Activated naive CD4-positive, alpha-beta T cell treated with anti-CD3 and anti-CD28 coated beads for 36 hours (primary cell): Measurements from ENCODE around the gene VSIG10L. TPM values are rescaled to one million over a fixed set of nuclear protein-coding genes. Genes with fewer than 3 reads are reported as not detected.

ENCODE experiments used
- CTCF ChIA-PET: fragments of 350-600 bp; sonication (Branson Sonifier 250); formaldehyde crosslinking; loops from one replicate; lab custom pipeline; 2021; ENCODE audit warnings: antibody characterized with exemption; lab: Charles Lee
- DNase-seq: peaks from one replicate; pipeline ENCODE4 v3.0.0-alpha.2; 2020
- H3K27ac Mint-ChIP-seq: one replicate; pipeline ENCODE4 v1.8.0; 2021; ENCODE audit warnings: mild to moderate bottlenecking, mixed read lengths
- H3K27me3 Mint-ChIP-seq: one replicate; pipeline ENCODE4 v1.8.0; 2021; ENCODE audit warnings: low read depth, mixed read lengths
- H3K36me3 Mint-ChIP-seq: one replicate; pipeline ENCODE4 v1.8.0; 2021; ENCODE audit warnings: low read depth, mixed read lengths
- H3K4me1 Mint-ChIP-seq: one replicate; pipeline ENCODE4 v1.8.0; 2021; ENCODE audit warnings: low read depth, mixed read lengths
- H3K4me3 Mint-ChIP-seq: one replicate; pipeline ENCODE4 v1.8.0; 2021; ENCODE audit warnings: mild to moderate bottlenecking, moderate library complexity, mixed read lengths
- H3K9me3 Mint-ChIP-seq: one replicate; pipeline ENCODE4 v1.8.0; 2021; ENCODE audit warnings: mixed read lengths
- intact Hi-C: fragments of 100-400 bp; cut with micrococcal nuclease; formaldehyde crosslinking; loops from one replicate; pipeline ENCODE4 v1.15.1; 2023
- total RNA-seq, 2 experiments: library from RNA; stranded (reverse); gene quantifications; one replicate each; pipeline ENCODE4 v1.2.3, GENCODE V29; 2021

The VSIG10L gene
- total RNA-seq, 2 experiments from 2014 or later: 1.4 to 1.5 TPM

GRCh38 chr19:51317968-51318367 lies 24.0 kb downstream of the VSIG10L start:
- Mint-ChIP-seq H3K4me1 (no peaks in the 10 kb centered on the region), H3K4me3 (no peak overlapping the region), H3K27ac (no peak overlapping the region), H3K36me3 (no peaks in the 10 kb centered on the region), H3K9me3 (no peaks in the 10 kb centered on the region), H3K27me3 (peaks cover 23% of the 10 kb centered on the region)
- intact Hi-C loops: no loop called here
- CTCF ChIA-PET: no interaction called here
- DNase-seq: no peak

DNA sequence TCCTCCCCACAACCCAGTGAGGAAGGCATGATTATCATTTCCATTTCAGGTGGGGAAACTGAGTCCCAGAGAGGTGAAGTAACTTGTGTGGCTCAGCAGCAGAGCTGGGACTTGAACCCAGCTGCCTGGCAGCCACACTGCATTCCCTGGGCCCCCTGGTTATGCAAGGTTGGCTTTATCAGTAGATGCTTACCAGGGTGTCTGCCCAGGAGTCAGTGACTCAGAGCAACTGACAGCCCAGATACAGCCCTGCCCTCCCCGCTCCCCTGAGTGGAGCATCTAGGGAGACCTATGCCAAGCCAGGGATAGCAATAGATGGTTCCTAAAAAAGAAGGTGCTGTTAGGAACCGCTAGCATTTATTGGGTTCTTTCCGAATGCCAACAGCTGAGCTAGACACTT lies 24.6 kb downstream of the VSIG10L start:
- Mint-ChIP-seq H3K9me3 (no peaks in the 10 kb centered on the region), H3K36me3 (no peaks in the 10 kb centered on the region), H3K4me3 (no peak overlapping the region), H3K27ac (no peak overlapping the region), H3K27me3 (peaks cover 26% of the 10 kb centered on the region), H3K4me1 (no peaks in the 10 kb centered on the region)
- intact Hi-C loops: no loop called here
- no peak for DNase-seq
- CTCF ChIA-PET: no interaction called here

DNA sequence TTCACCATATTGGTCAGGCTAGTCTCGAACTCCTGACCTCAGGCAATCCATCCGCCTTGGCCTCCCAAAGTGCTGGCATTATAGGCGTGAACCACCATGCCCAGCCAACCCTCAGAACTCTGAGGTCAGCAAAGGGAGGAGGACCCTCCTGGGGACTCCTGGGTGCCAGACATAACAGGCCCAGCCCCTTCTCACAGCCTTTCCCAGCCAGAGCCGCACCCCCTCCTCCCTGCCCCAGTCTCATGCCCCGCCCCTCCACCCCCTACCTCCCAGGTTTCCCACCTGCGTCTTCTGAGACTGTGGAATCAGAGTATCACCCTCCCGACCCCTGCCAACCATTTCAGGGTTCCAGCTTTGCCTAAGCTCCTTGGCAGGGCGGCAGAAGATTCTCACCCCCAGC lies 25.3 kb downstream of the VSIG10L start:
- Mint-ChIP-seq H3K9me3 (no peaks in the 10 kb centered on the region), H3K27me3 (peaks cover 29% of the 10 kb centered on the region), H3K27ac (no peak overlapping the region), H3K4me3 (no peak overlapping the region), H3K4me1 (no peaks in the 10 kb centered on the region), H3K36me3 (no peaks in the 10 kb centered on the region)
- intact Hi-C loops: no loop called here
- CTCF ChIA-PET: no interaction called here
- no peak for DNase-seq

GRCh38 chr19:51311351-51312257 lies 30.3 kb downstream of the VSIG10L start, which contains the start of gene IGLON5:
Gene IGLON5 (plus strand): TSS chr19:51311644. CDS start chr19:51311848, 204 bp downstream.
- DNase-seq: no peak
- no peak within 1 kb of the TSS for H3K4me3 Mint-ChIP-seq
- peaks cover 52% of the 10 kb centered on the region for H3K27me3 Mint-ChIP-seq
- H3K4me1 Mint-ChIP-seq: no peaks in the 10 kb centered on the region
- intact Hi-C loops: no loop called here
- H3K36me3 Mint-ChIP-seq: peaks cover 2% of the 10 kb centered on the region
- CTCF ChIA-PET: no interaction called here
- no peak within 1 kb of the TSS for H3K27ac Mint-ChIP-seq
- peaks cover 9% of the 10 kb centered on the region for H3K9me3 Mint-ChIP-seq

DNA sequence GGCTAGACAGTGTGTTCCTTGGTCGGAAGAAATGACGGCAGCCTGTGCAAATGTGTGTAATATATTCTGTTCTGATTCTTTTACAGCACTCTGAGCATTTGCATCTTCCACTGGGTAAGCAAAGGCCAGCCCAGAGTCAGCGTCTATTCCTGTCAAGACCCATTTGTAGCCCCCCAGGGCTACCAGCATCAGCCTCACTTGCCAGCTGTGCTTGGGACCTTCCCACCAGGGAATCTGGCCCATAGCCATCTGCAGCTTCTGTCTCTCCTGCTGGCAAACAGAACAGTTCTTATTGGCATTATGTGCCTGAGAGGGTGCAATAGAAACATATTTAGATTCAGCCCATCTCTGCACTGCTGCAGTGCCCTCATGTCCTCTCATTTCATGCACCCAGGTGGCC lies 36.5 kb downstream of the VSIG10L start:
- Mint-ChIP-seq H3K4me3 (no peak overlapping the region), H3K36me3 (peaks cover 2% of the 10 kb centered on the region), H3K4me1 (no peaks in the 10 kb centered on the region), H3K9me3 (peaks cover 19% of the 10 kb centered on the region), H3K27ac (no peak overlapping the region), H3K27me3 (peaks cover 28% of the 10 kb centered on the region)
- no peak for DNase-seq
- CTCF ChIA-PET: no interaction called here
- intact Hi-C loops: no loop called here

DNA sequence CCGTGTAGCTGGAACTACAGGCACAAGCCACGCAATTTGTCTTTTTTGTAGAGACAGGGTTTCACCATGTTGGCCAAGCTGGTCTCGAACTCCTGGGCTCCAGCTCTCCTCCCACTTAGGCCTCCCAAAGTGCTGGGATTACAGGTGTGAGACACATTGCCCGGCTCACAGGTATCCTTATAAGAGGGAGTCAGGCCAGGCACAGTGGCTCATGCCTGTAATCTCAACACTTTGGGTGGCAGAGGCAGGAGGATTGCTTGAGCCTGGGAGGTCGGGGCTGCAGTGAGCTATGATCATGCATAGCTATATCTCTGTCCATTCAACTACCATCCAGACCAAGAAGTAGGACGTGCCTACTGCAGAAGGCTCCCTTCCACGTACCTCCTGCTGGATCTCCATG lies 40.7 kb downstream of the VSIG10L start:
- intact Hi-C loops: no loop called here
- peaks cover 2% of the 10 kb centered on the region for H3K27me3 Mint-ChIP-seq
- H3K27ac Mint-ChIP-seq: no peak overlapping the region
- DNase-seq: no peak
- H3K4me1 Mint-ChIP-seq: no peaks in the 10 kb centered on the region
- CTCF ChIA-PET: no interaction called here
- H3K4me3 Mint-ChIP-seq: no peak overlapping the region
- H3K9me3 Mint-ChIP-seq: peaks cover 9% of the 10 kb centered on the region
- no peaks in the 10 kb centered on the region for H3K36me3 Mint-ChIP-seq

DNA sequence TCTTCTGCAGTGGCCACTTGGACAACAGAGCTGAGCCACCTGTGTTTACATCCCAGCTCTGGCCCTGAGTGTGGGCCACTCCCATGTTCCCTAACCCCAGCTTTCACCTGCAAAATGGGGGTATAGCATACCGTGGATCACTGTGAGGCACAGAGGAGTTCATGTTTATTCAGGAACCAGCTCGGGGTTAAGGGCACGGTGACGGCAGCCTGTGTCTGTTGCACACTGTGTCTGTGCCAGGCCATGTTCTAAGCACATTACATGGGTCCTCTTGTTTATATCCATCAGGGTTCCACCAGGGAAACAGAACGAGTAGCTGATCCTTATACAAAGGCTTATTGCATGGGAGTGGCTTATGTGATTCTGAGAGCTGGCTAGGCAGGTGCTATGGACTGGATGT lies 44.5 kb downstream of the VSIG10L start:
- intact Hi-C loops: no loop called here
- no peak for DNase-seq
- Mint-ChIP-seq H3K27ac (no peak overlapping the region), H3K4me3 (no peak overlapping the region), H3K27me3 (peaks cover 8% of the 10 kb centered on the region), H3K9me3 (no peaks in the 10 kb centered on the region), H3K36me3 (no peaks in the 10 kb centered on the region), H3K4me1 (no peaks in the 10 kb centered on the region)
- CTCF ChIA-PET: no interaction called here

DNA sequence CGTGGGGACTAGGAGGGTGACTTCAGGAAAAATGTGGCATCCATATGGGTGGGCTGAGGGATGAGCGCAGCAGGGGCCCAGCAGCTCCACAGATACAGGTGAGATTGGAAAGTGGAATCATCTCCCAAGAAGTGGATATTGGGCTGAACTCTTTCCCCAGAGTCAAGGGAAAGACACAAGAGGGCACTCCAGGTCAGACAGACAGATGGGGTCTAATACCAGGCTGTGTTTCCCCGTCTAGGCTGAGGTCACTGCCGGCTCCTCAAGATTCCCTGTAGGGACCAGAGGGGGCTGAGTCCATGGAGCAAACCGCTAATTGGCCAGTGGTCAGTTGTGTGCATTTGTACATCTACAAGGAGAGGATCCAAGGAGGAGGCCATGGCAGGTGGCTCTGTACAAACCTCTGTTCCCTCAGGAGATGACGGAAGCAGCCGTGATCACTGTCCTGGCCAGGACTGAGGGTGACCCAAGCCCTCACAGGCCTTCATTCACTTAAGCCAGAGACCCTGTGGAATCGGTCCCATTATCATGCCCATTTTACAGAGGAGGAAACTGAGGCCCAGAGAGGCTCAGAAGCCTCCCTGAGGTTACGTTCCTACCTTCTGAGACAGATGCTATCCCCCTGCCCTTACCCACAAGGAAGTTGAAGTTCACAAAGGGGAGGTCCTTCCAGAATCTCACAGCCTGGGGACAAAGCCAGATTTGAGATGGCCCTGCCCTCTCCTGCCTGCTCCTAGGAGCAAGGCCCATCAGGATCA lies 45.4 kb downstream of the VSIG10L start:
- H3K36me3 Mint-ChIP-seq: no peaks in the 10 kb centered on the region
- no peak overlapping the region for H3K27ac Mint-ChIP-seq
- CTCF ChIA-PET: interaction anchor here (0.6 to 1.8 kb wide), 2 partner anchors 42 to 141 kb away, joined by 4 read pairs; no protein-coding TSS in a partner anchor
- H3K4me3 Mint-ChIP-seq: no peak overlapping the region
- intact Hi-C loops: no loop called here
- H3K9me3 Mint-ChIP-seq: no peaks in the 10 kb centered on the region
- no peaks in the 10 kb centered on the region for H3K4me1 Mint-ChIP-seq
- peaks cover 8% of the 10 kb centered on the region for H3K27me3 Mint-ChIP-seq
- no peak for DNase-seq

- CTCF ChIA-PET: interaction anchor here (0.6 to 1.8 kb wide), 2 partner anchors 43 to 142 kb away, joined by 4 read pairs; no protein-coding TSS in a partner anchor
- no peak overlapping the region for H3K27ac Mint-ChIP-seq
- intact Hi-C loops: no loop called here
- no peak for DNase-seq
- H3K4me1 Mint-ChIP-seq: no peaks in the 10 kb centered on the region
- H3K36me3 Mint-ChIP-seq: no peaks in the 10 kb centered on the region
- no peaks in the 10 kb centered on the region for H3K9me3 Mint-ChIP-seq
- H3K27me3 Mint-ChIP-seq: peaks cover 8% of the 10 kb centered on the region
- H3K4me3 Mint-ChIP-seq: no peak overlapping the region
Measured at GRCh38 chr19:51295382-51296126, 46.4 kb downstream of the VSIG10L start.

DNA sequence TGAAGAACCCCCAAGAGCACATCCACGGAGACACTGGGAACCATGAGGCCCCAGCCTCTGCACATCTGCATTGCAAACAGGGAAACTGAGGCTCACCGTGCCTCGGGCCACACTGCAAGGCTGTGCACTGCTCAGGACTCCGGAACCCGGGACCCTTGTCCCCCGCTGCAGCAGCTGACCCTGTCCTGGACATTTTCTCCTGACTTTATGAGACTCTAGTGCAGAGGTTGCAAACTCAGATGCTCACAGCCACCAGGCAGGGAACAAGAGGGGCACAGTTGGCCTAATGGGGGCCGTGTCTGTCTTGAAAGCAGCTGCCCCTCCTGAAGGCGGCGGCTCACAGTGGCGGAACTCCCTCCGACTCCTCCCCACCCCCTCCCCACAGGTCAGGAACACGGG lies 47.0 kb downstream of the VSIG10L start:
- intact Hi-C loops: no loop called here
- Mint-ChIP-seq H3K4me3 (no peak overlapping the region), H3K27me3 (peaks cover 10% of the 10 kb centered on the region), H3K27ac (no peak overlapping the region), H3K9me3 (no peaks in the 10 kb centered on the region), H3K4me1 (no peaks in the 10 kb centered on the region), H3K36me3 (no peaks in the 10 kb centered on the region)
- no peak for DNase-seq
- CTCF ChIA-PET: interaction anchor here (1.8 kb wide), 1 partner anchor 44 kb away, joined by 4 read pairs; no protein-coding TSS in a partner anchor

DNA sequence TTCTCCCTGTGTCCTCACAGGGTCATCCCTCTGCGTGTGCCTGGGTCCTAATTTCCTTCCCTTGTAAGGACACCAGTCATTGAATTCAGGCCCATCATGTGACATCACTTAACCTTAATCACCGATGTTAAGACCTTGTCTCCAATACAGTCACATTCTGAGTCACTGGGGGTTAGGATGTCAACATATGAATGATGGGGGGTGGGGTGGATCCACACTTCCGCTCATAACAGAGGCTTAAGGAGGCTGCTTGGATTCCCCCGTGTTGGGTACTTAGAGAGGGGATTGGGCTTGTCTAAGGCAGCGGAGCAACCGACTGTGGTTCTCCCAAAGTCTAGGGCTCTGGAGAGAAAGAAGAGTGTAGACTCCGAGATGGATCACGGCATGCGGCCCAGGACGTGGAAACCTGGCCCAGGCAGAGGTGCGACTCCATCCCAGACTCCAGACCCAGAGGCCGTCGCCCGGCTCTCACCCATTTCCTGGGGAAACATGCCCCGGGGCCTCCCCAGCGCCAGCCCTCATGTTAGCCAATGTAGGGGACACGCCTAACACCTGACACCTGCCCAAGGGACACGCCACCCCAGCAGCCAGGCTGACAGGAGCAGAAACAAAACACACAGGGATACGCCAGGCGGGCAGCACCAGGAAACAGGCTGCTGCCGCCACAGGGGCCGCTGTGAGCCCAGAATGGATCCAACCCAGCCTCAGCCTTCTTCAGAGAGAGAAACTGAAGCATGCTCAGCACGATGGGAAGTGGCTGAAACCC lies 47.5 kb downstream of the VSIG10L start:
- no peak for DNase-seq
- no peak overlapping the region for H3K27ac Mint-ChIP-seq
- H3K4me1 Mint-ChIP-seq: no peaks in the 10 kb centered on the region
- H3K4me3 Mint-ChIP-seq: no peak overlapping the region
- CTCF ChIA-PET: interaction anchor here (0.8 to 1.8 kb wide), 2 partner anchors 44 to 127 kb away, joined by 4 read pairs; no protein-coding TSS in a partner anchor
- intact Hi-C loops: no loop called here
- no peaks in the 10 kb centered on the region for H3K9me3 Mint-ChIP-seq
- H3K27me3 Mint-ChIP-seq: peaks cover 10% of the 10 kb centered on the region
- no peaks in the 10 kb centered on the region for H3K36me3 Mint-ChIP-seq
